ENCODE measurements around the gene CUX1. TPM values are rescaled to one million over a fixed set of nuclear protein-coding genes. Genes with fewer than 3 reads are reported as not detected.

CUX1 gene
- total RNA-seq, 1 donor: 46.2 TPM

DNA sequence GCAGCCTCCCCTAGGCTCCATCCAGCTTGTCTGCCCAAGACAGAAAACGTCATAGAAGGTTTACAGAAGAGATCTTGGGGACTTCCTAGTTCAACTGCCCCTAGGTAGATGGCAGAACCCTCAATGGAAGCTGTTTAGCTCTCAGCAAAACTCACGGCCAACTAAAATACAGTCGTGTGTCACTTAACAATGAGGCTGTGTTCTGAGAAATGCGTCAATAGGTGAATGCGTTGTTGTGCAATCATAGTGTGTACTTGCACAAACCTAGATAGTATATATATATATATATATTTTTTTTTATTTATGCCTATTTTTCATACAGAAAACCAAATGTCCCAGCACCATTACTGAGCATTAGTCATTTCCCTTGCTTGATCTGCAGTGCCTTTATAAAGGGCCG lies 368.9 kb downstream of the CUX1 start:
- TF ChIP-seq, protein P1, sequence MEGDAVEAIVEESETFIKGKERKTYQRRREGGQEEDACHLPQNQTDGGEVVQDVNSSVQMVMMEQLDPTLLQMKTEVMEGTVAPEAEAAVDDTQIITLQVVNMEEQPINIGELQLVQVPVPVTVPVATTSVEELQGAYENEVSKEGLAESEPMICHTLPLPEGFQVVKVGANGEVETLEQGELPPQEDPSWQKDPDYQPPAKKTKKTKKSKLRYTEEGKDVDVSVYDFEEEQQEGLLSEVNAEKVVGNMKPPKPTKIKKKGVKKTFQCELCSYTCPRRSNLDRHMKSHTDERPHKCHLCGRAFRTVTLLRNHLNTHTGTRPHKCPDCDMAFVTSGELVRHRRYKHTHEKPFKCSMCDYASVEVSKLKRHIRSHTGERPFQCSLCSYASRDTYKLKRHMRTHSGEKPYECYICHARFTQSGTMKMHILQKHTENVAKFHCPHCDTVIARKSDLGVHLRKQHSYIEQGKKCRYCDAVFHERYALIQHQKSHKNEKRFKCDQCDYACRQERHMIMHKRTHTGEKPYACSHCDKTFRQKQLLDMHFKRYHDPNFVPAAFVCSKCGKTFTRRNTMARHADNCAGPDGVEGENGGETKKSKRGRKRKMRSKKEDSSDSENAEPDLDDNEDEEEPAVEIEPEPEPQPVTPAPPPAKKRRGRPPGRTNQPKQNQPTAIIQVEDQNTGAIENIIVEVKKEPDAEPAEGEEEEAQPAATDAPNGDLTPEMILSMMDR (IDR thresholded peaks at IDR 0.05; ENCODE audit: insufficient read depth, low read depth, low read length): no peak
- H3K4me3 ChIP-seq (ENCODE audit: low read depth, low read length): no peak overlapping the region
- no peak for DNase-seq (ENCODE audit: low read depth)

DNA sequence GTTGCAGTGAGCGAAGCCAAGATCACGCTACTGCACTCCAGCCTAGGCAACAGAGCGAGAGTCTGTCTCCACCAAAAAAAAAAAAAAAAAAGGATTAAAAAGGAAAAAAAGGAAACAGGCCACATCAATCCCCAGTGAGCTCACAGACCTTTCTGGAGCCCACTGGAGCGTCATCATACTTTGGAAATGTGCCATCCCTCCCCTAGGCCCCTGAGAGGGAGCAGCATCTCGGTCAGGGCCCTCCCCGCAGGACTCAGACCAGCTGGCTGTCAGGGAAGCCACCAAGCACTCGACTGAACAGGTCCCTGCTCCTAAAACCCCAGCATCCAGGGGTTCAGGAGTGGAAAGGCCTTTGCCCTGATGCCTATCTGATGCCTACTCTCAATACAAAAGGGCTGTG lies 371.3 kb downstream of the CUX1 start:
- DNase-seq (ENCODE audit: low read depth): no peak
- H3K4me3 ChIP-seq (ENCODE audit: low read depth, low read length): no peak overlapping the region
- TF ChIP-seq, protein P1 (IDR thresholded peaks at IDR 0.05; ENCODE audit: insufficient read depth, low read depth, low read length): no peak

DNA sequence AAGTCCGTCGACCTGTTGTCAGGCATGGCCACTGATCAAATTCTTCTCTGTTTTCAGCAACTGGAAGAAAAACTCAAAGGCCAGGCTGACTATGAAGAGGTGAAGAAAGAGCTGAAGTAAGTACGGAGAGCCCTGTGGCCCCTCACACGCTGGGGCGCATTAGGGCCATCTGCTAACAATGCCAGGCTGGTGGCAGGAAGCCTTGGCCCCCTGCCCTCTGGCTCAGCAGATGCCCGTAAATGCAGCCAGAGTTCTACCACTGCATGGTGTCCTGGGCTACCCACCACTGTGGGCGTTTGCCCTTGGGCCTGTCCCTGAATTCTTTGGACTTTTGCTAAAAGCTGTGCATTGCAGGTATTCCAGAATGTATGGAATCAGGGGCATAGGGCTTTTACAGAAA lies 372.3 kb downstream of the CUX1 start:
- no peak for DNase-seq (ENCODE audit: low read depth)
- no peak overlapping the region for H3K4me3 ChIP-seq (ENCODE audit: low read depth, low read length)
- TF ChIP-seq, protein P1 (IDR thresholded peaks at IDR 0.05; ENCODE audit: insufficient read depth, low read depth, low read length): no peak

DNA sequence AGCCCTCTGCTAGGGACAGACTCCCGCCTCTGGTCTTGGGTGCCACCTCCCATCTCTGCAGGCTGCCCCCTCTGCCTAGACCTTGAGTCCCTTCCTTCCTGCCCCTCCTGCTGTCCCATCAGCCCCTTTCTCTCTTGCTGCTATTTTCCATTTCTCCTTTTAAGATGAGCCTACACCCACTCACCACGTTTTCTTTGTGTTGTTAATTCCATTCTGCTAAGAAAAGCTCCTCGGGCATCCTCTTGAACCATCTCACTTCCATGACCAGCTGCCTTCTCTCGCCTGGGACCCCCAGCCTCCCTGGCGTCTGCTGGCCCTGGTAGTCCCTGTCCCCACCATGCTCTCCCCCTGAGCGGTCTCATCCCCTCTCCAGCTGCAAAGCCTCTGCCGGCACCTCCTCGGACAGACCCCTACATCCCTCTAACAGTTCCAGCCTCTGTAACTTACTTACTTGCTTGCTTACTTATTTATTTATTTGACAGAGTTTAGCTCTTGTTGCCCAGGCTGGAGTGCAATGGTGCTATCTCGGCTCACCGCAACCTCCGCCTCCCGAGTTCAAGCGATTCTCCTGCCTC lies 373.4 kb downstream of the CUX1 start:
- no peak overlapping the region for H3K4me3 ChIP-seq (ENCODE audit: low read depth, low read length)
- no peak for DNase-seq (ENCODE audit: low read depth)
- TF ChIP-seq, protein P1 (IDR thresholded peaks at IDR 0.05; ENCODE audit: insufficient read depth, low read depth, low read length): no peak

DNA sequence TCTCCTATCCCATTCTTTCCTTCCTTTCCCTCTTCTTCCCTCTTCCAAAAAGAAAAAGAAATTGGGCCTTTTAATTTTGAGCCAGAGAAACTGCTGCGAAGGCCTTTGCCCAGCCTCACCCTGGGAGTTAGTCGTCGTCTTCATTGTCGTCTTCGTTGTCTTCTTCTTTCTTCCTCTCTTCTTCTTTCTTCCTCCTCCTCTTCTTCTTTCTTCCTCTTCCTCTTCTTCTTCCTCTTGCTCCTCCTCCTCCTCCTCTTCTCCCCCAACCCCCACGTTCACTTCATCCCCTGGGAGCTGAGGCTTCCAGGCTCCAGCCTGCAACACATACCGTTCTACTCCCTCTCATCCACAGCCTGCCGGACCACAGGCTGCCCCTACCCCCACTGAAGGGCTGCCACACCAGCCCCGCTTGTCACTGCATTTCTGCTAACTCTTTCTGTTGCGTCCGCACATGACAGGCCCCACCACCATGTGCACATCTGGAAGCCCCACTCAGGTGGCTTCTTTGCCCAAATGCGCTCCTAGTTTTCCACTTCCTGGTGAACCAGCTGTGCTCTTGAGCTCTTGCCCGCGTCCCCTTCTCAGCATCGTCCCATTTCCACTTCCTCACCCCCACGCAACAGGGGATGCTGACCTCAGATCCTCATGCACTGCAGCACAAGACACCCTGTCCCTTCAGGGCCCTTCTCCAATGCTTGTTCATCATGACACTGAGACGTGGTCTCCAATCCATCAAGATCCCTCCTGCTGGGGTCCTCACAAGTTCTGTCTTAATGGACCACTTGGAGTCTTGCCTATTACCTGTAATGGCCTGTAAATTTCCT lies 374.3 kb downstream of the CUX1 start:
- H3K4me3 ChIP-seq (ENCODE audit: low read depth, low read length): no peak overlapping the region
- TF ChIP-seq, protein P1 (IDR thresholded peaks at IDR 0.05; ENCODE audit: insufficient read depth, low read depth, low read length): no peak
- DNase-seq (ENCODE audit: low read depth): no peak

DNA sequence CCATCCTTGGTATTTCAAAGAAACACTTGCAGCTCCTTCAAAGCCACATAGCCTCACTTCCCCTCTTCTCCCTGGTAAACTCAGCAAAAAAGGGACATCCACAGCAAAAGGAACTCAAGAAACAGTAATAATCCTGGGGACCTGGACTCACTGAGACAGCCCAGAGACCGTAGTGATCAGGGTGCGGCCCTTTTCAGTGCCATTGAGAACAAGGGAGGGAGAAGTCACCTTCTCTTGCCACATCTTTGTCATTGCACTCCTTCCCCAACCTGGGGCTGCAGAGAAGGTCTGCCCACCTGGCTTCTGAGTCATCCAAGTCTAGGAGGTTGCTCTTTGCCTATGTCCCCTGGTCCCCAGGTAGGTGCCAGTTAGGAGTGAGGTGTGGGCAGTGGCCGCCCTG lies 375.4 kb downstream of the CUX1 start:
- no peak overlapping the region for H3K4me3 ChIP-seq (ENCODE audit: low read depth, low read length)
- TF ChIP-seq, protein P1 (IDR thresholded peaks at IDR 0.05; ENCODE audit: insufficient read depth, low read depth, low read length): no peak
- no peak for DNase-seq (ENCODE audit: low read depth)

Measured in fibroblast of villous mesenchyme (primary cell).